Prostate gland (tissue), 2 donors: ENCODE measurements around the gene CNOT9. TPM values are rescaled to one million over a fixed set of nuclear protein-coding genes. Genes with fewer than 3 reads are reported as not detected.
"Not testable (repeated sequence)": the region's sequence is repeated elsewhere in the genome, so short reads cannot be mapped to it uniquely, and the experiment has no call there.

Experiments
- DNase-seq: peaks from one replicate; pipeline ENCODE4 v3.0.0-alpha.2; 2019; ENCODE audit warnings: low spot score
- H3K27ac ChIP-seq, 2 donors: fragments of 200-600 bp; sonication (generic); 2 replicates each; pipeline ENCODE4 v1.5.1; 2017 to 2019
- H3K27me3 ChIP-seq: fragments of 200-600 bp; sonication (generic); replicated peaks from 2 replicates; pipeline ENCODE4 v1.5.1; 2019; ENCODE audit not compliant: insufficient read depth
- H3K36me3 ChIP-seq, 2 donors: fragments of 200-600 bp; sonication (generic); 1 replicate in 1 of 2; 2 replicates in 1 of 2; pipeline versions ENCODE4 v1.5.1 to v1.8.1; 2017 to 2019
- H3K4me1 ChIP-seq: fragments of 200-600 bp; sonication (generic); replicated peaks from 2 replicates; pipeline ENCODE4 v1.5.1; 2019
- H3K4me3 ChIP-seq, 2 donors: fragments of 200-600 bp; sonication (generic); 2 replicates each; pipeline ENCODE4 v1.5.1; 2017 to 2019
- H3K9me3 ChIP-seq: fragments of 200-600 bp; sonication (generic); 2 replicates; pipeline ENCODE4 v1.5.1; 2017
- CTCF ChIP-seq, 4 experiments: fragments of 200-600 bp in 2 of 4; fragments of 450-650 bp in 2 of 4; sonication (generic) in 2 of 4; IDR thresholded peaks; 1 replicate in 3 of 4; 2 replicates in 1 of 4; pipeline ENCODE4 v1.5.1; 2016 to 2019; ENCODE audit warnings: antibody characterized with exemption in 4 of 4, mild to moderate bottlenecking in 2 of 4, moderate library complexity in 2 of 4
- POLR2A ChIP-seq: fragments of 450-650 bp; IDR thresholded peaks from one replicate; pipeline ENCODE4 v1.6.1; 2016; ENCODE audit warnings: antibody characterized with exemption, mild to moderate bottlenecking
- POLR2AphosphoS5 ChIP-seq: sonication (generic); formaldehyde crosslinking; IDR thresholded peaks from one replicate; pipeline ENCODE4 v1.6.1; 2017; ENCODE audit warnings: antibody characterized with exemption
- WGBS: methylation state at CpG from one replicate; pipeline ENCODE4 v1.1.5; 2018; 5-methylcytosine and 5-hydroxymethylcytosine counted together
- intact Hi-C: fragments of 100-400 bp; cut with DNase I; formaldehyde crosslinking; loops from one replicate; pipeline ENCODE4 v1.14.2; 2022
- total RNA-seq, 2 donors: library from RNA; depleted of rRNA; stranded (reverse); fragments of >200 nt; gene quantifications; one replicate each; pipeline ENCODE4 v1.1.0, GENCODE V29; 2016

The CNOT9 gene
- 10 to 100 TPM; 31.7 to 77.6 TPM for total RNA-seq

DNA sequence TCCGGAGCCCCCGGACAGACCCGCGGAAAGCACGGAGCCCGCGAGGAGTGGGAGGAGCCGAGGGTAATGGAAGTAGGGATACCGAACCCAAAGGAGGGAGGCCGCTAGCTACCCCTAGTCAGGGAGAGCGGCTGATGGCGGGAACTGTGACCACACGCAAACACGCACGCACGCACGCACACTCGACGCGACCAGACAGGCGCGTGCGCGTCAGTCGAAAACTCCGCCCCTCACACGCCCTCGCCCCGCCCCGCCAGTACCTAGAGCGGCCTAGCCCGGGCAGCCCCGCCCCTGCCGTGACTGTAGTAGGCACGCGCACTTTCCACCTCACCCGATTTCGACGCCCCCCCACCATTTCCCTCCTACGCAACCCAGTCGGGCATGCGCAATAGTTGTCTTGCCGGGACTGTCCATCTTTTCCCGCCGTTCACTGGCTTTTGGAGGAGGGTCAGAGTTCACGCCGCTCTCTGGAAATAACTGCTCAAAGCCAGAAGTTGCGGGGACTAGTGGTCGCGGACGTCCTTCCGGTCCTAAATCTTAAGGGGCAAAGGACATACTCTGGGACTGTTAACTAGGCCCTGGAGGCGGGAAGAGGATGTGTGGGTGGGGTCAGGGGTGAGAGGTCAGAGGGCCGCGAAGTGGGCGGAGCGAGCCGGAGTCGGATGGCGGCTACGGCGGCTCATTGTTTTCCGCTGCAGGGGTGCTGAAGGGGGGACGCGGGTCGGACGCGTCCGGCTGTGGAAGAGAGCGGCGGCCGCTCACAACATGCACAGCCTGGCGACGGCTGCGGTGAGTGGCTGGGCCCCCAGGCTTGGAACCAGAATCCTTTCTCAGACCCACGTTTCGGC is at the start of gene CNOT9, which contains the start of gene USP37:
TSS of gene CNOT9 (plus strand) at position 650 of the 848 bp plus-strand sequence. CDS start at position 766, 116 bp downstream.
TSS of gene USP37 (minus strand) at position 162 of the 848 bp plus-strand sequence. CDS start 9,698 bp downstream, outside the sequence.
- peak; percentile 99 for DNase-seq
- WGBS, result 1% methylated on average over 72 of the region's 77 CpGs
- Histone ChIP-seq H3K4me3 (peak within 1 kb of the TSS; percentile 72 to 80), H3K27me3 (no peaks in the 10 kb centered on the region), H3K36me3 (no peaks in the 10 kb centered on the region), H3K4me1 (no peaks in the 10 kb centered on the region), H3K27ac (peak within 1 kb of the TSS; percentile 92 to 93), H3K9me3 (no peaks in the 10 kb centered on the region)
- intact Hi-C loops, result loop anchor here (5.0 to 10.0 kb wide), 2 partner anchors 79 to 284 kb away; no protein-coding TSS in a partner anchor
- TF ChIP-seq POLR2AphosphoS5 (peak; percentile 92), CTCF (IDR thresholded peaks at IDR 0.05) (peak in 1 of 4 experiments; percentile 13), POLR2A (peak; percentile 93)

DNA sequence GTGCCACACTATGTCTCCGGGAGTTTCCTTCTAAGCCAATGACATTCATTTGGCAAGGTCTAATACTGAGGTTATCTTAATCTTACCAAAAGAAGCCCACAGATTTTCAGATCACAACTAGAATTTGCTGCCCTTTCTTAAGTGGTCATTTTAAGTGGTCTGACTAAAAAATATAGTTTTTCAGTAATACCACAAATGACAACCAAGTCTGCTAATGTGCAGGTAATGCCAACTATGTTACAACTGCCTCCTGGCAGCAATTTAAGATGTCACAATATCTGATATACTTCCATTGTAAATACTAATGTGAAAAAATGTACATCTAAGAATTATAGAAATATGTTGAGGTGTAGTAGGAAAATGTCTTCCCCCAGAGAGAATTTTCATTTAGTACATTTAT is 49.8 kb upstream of the CNOT9 start:
- H3K36me3 ChIP-seq, result no peaks in the 10 kb centered on the region
- no peaks in the 10 kb centered on the region for H3K4me1 ChIP-seq
- intact Hi-C loops, result no loop called here
- TF ChIP-seq POLR2A (no peak), POLR2AphosphoS5 (no peak), CTCF (IDR thresholded peaks at IDR 0.05) (no peak)
- no peaks in the 10 kb centered on the region for H3K9me3 ChIP-seq
- no peak overlapping the region for H3K4me3 ChIP-seq
- no peak overlapping the region for H3K27ac ChIP-seq
- H3K27me3 ChIP-seq, result no peaks in the 10 kb centered on the region
- 96% methylated on average over 1 of the region's 1 CpG for WGBS
- no peak for DNase-seq

DNA sequence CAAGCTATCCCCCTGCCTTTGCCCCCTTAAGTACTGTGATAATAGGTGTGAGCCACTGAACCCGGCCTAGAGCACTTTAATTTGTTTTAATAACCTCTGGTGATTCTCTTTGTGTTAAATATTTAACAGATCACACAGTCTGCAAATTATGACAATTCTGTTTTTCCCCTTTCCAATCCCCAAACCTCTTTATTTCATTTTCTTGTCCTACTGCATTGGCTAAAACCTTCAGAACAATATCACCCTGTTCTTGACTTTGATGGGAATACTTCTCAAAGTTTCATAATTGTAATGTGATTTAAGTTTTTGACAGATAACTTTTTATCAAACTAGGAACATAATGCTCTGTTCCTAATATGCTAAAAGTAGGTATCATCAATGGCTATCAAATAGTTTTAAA is 45.0 kb upstream of the CNOT9 start:
- WGBS, result 97% methylated on average over 1 of the region's 1 CpG
- intact Hi-C loops, result no loop called here
- Histone ChIP-seq H3K36me3 (peaks cover 0 to 3% of the 10 kb centered on the region in 2 donors), H3K9me3 (no peaks in the 10 kb centered on the region), H3K4me1 (no peaks in the 10 kb centered on the region), H3K27me3 (no peaks in the 10 kb centered on the region), H3K27ac (no peak overlapping the region), H3K4me3 (no peak overlapping the region)
- no peak for DNase-seq
- TF ChIP-seq POLR2AphosphoS5, result no peak
- TF ChIP-seq POLR2A, result no peak
- no peak for TF ChIP-seq CTCF (IDR thresholded peaks at IDR 0.05)

GRCh38 chr2:218528409-218528808 is 40.2 kb upstream of the CNOT9 start:
- intact Hi-C loops, H3K27me3 ChIP-seq, H3K9me3 ChIP-seq, H3K4me1 ChIP-seq, H3K4me3 ChIP-seq, H3K36me3 ChIP-seq, DNase-seq, H3K27ac ChIP-seq: not testable (repeated sequence)
- WGBS, result 93% methylated on average over 2 of the region's 2 CpGs

GRCh38 chr2:218529990-218530389 is 38.6 kb upstream of the CNOT9 start:
- Histone ChIP-seq H3K4me3 (no peak overlapping the region), H3K36me3 (peaks cover 0 to 3% of the 10 kb centered on the region in 2 donors), H3K27ac (no peak overlapping the region), H3K27me3 (no peaks in the 10 kb centered on the region), H3K9me3 (no peaks in the 10 kb centered on the region), H3K4me1 (no peaks in the 10 kb centered on the region)
- intact Hi-C loops, result no loop called here
- DNase-seq, result no peak
- TF ChIP-seq POLR2A, result no peak
- no peak for TF ChIP-seq POLR2AphosphoS5
- no peak for TF ChIP-seq CTCF (IDR thresholded peaks at IDR 0.05)
- 98% methylated on average over 2 of the region's 2 CpGs for WGBS
